AG08396 (cell line): ENCODE measurements around the gene BICC1.

Source experiments
- DNase-seq: peaks from one replicate; pipeline ENCODE4 v3.0.0; 2012; ENCODE audit warnings: low spot score, mixed read lengths

The BICC1 gene

DNA sequence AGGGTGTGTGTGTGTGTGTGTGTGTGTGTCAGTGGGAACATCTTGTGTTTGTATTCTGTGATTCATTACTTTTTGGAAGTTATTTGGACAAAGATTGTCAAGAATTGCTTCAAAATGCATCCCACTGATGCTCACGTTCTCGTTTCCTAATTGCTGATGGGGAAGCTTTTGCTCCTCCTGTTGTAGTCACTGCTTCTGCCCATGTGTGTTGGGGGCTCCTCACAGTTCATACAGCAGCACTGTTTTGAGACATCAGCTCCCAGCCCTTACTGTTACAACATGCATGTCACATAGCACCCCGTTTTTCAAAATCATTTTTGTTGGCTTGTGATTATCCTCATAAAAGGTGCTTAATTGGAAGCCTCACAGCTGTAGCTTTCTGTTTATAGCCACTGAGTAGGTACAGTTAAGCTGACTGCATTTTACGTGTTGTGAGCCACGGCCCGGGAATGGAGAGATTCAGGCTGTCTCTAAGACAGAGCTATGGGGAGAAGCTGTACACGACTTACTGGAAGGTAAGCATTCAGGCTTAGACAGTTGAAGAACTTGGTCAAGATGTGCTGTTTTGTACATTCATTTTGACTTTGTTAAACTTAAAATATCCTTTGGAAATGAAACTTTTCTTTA lies 87.4 kb downstream of the BICC1 start:
- no peak for DNase-seq

DNA sequence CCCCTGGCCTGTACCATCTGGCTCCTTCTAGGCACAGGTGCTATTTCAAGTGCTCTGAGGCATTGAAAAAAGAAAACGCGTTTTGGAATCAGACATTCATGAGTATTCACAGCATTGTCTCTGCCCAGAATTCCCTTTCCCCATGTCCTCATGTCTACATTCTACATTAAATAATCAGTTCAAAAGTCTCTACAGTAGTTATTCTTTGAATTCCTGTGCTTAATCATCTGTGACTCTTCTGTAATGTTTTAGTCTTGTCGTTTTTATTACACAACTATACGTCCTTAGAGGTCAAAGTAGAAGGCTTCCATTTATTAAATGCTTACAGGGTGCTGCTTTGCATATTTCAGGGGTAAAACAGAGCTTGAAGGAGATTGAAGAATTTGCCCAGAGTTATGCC lies 95.7 kb downstream of the BICC1 start:
- DNase-seq: no peak

DNA sequence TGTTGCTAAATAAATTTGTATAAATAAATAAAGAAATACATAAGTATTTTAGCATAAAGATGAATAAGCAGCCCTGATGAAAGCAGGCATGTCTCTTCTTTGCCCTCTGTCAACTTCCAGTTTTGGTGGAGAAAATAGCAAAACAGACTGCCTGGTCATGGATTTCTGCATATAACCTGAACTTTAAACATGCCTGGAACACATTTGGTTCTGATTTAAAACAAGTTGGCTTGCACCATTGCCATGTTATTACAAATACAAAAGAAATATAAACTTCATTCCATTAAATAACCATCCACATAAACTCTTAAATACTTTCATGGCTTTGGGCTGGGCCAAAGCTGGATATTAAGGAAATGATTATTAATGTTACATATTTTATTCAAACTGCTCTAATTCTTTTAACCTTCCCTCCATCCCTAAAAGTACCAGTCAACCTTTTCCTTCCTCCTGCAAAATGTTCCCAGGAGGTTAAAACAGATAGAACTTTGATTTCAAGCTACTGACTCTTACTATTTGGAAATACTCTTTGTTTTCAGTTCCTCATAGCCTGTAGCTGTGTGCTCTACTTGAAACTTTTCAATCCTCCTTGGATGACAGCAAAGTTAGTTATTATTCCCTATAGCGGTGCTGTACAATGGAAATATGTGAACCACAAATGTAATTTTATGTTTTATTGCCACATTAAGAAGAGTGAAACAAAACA lies 96.3 kb downstream of the BICC1 start:
- no peak for DNase-seq

DNA sequence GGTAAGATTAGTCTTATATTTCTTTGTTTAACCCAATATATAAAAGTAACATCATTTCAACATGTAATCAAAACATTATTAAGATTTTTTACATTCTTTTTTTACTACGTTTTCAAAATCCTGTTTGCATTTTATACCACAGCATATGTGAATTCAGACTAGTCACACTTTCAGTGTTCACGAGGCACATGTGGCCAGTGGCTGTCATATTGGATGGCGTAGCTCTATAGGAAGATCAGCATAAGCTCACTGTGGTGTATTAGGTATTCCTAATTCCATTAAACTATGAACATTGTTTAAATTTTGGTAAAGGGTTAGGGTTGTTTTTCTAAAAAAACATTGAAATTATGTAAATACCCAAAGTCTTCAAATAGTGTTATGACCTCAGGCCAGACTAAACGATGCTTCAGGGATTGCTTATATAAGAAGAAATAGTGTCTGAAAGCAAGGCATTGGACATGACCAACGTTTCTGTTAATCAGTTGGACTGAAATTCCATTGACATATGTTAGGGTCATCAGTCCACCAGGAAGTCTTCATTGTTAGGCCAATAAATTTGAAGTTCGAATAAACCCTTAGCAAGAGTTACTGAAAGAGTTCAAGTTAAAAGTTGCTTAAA lies 97.0 kb downstream of the BICC1 start:
- no peak for DNase-seq

DNA sequence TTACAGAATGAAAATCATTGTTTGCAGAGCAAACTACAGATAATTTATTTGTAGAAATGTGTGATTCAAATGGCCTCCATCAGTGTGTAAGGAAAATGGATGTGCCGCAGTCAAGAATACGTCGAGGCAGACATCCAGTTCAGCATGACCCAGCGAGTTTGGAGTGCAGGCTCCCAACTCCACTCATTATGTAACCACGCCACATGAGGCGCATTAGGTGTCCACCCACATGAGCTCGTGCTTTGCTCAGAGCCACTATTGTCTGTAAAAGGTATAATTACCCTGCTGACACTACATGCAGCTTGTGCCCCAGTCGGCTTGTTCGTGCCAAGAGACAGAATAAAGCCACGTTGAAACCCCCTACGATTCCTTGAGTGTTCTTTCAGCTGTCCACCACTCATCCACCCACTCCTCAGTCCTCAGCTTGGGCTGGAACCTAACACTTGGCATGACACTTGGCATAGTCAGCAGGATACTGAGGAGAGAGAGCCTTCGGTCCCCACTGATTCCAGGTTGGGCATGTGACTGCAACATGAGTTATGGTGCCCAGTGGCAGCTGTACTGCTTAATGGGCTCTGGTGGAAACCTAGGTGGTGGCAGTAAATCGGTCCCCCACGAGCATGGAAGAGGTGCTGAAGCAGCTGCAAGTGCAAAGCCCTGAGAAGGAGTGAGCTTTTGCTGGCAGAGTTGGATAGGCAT lies 102.7 kb downstream of the BICC1 start:
- no peak for DNase-seq

DNA sequence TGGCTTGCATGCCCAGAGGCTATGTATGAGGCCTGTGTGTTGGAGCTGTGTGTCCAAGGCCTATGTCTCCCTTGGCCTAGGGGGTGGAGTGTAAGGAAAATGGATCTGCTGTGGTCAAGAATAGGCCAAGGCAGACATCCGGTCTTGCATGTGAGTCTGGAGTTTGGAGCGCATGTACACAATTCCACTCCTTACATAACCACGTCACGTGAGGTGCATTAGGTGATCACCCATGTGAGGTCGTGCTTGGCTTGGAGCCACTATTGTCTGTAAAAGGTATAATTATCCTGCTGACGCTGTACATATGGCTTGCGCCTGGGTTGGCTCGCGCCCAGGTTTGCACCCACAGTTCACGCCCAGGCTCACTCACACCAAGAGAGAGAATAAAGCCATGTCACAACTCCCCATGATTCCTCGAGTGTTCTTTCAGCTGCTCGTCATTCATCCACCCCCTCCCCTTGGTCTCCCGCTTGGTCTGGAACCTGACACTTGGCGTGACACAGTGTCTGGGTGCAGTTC lies 105.5 kb downstream of the BICC1 start:
- DNase-seq: no peak

DNA sequence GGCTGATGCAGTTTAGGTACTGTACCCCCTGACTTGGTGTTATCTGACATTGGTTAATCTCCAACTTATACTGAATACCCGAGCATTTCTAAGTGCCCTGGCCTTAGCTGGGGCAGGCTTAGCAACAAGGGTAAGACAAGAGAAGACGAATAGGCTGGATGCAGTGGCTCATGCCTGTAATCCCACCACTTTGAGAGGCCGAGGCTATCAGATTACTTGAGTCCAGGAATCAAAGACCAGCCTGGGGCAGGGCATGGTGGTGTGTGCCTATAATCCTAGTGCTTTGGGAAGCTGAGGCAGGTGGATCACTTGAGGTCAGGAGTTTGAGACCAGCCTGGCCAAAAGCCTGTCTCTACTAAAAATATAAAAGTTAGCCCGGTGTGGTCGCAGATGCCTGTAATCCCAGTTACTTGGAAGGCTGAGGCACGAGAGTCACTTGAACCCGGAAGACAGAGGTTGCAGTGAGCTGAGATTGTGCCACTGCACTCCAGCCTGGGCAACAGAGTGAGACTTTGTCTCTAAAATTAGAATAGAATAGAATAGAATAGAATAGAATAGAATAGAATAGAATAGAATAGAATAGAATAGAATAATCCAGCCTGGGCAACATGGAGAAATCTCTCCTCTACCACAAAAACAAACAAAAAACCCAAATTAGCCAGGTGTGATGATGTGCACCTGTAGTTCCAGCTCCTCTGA lies 108.9 kb downstream of the BICC1 start:
- DNase-seq: no peak

DNA sequence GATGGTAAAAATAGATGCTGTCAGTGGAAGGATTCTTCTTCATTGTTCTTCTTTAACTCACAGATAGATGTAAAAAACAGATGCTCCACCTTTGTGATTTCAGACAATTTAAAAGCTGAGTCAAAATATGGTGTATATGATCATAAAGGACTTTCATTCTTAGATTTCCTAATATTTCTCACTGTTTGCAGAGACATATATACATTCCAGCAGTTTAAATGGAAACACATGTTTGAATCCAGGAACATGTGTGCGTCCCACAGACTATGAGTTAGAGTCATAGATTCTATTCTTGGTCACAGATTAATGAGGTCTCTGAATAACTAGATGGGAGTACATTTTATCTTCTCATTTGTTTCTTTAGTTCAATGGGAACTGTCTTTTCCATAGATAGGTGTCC lies 109.6 kb downstream of the BICC1 start:
- DNase-seq: no peak

DNA sequence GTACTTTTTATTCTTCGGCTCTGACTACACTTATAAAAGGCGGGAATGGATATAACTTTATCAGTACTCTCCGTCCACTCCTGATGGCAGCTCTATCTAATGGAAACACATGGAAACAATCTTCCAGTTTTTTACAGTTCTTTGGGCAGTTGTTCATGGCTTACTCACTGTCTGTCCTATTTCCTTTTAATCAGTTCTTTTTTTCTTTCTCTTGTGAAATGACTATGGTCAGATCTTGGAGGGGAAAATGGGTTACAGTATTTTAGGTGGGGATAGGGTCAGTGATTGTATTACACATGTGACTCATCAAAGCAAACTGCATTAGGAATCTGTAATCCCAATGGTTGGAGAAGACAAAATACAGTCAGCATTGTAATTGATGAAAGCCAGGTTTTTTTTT lies 112.4 kb downstream of the BICC1 start:
- DNase-seq: peak; percentile 18

DNA sequence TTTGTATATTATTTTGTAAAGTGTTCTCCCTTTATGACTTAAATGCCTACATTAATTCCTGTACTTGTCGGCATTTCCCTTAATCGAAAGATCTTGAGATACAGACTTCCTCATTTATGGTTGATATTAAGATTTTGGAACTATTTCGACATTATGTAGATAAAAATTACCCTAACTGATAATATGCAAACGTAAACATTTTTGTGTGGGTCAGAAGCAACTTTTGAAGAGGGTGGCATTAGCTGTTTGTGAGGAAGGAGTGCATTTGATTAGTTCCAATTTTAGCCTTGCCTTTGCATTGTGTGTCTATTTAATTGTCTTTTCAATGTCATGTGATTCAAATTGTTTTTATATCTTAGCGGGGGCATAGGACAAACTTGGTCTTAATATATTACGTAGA lies 114.7 kb downstream of the BICC1 start:
- no peak for DNase-seq

DNA sequence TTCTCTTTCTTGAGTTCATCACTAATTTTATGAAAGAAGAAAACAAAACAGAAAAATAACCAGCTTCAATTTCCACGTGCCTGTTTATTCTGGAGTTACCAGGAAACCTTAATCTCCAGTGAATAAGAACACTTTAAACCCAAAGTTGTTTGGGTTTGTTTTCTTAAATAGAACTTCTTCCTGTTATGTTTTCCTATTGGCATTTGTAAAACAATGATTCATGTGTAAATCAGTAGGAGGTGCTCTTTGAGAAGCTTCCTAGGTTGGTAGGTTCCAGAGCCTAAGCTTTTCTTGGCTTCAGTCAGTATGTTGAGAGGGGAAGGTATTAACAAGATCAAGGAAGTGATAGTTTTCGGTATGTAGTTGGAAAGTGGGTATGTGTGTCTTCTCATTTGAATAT lies 119.0 kb downstream of the BICC1 start:
- no peak for DNase-seq

DNA sequence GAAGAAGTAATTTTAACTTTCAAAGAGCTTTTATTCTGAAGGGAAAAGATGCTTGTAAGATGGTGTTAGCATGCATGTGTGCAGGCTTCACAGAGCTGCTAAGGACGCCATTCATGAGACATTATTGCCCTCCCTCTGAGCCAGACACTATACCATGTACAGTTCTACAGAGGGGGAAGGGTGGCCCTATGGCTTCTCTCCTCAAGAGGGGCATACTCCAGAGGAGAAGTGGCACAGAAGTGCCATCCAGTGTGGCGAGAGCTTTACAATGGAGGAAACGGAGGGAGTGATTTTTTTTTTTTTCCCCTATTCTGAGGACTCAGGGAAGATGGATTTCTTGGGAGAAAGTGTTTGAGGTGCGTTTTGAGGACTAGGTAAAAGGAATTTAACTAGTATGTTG lies 119.5 kb downstream of the BICC1 start:
- no peak for DNase-seq

DNA sequence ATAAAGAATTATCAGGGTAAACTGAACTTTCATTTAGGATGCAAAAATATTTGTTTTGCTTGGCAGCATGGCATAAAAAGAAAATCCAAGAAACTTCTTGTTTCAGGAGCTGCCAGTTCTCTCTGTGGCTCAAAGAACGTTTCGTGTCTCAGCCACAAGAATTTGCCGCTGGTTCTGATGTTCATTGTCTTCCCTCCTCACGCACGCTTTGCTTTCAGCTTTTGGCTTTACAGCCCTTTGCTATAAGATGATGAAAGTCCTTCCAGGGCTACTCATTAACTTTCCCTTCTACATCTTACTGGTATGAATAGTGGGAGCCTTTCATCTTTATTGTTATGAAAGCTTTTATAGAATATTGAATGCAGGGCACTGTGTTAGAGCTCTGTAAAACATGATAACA lies 124.7 kb downstream of the BICC1 start:
- no peak for DNase-seq

DNA sequence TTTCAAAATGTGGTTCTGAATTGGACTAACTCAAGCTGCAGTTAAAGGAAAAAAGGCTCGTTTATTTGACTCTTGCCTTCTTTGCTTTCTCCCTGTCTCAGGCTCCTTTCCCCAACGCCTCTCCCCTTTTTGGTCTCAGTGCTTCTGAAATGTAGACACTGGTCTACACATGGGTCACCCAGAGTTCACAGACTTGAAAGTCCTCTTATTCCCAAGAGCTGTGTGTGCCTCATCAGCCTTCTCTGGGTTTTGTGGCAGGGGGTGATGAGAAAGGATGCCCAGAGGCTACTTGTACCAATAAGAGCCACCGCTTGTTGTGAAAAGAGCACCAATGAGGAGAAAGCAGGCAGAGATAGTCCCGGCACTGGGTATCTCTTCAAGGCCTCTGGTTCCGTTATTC lies 125.7 kb downstream of the BICC1 start:
- DNase-seq: no peak

DNA sequence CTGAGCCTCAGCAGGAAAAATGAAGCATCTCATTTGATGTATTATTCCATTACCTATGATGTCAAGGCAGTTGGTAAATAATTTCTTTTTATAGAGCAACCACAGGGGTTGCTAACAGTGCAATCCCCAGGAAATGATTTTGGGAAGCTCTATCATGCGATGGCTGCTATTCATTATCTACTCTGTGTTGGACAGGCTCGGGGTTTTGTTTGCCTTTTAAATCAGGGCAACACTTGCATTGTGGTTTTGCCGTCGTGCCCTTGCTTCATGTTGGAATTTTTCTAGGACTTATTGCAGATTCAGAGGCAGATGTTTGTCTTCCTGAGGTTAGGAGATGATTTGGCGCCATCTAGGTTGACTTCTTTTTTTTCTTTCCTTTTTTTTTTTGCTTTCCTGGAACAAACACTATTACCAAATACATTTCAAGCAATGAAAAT lies 128.4 kb downstream of the BICC1 start:
- DNase-seq: peak; percentile 46

DNA sequence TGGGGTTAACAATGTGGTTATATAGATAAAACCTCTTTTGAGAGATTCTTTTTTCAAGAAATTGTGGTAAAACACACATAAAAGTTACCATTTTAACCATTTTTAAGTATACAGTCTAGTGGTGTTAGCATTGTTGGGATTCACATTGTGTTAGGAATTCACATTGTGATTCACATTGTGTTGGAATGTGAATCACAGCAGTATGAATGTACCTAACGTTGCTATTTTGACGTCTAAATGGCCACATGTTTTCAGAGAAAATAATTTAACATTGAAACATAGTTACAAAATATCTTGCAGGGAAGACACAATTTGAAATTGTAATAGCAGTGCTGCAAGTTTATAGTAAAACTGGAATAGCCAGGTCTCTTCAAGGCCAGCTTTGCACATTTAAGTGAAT lies 129.0 kb downstream of the BICC1 start:
- DNase-seq: no peak

DNA sequence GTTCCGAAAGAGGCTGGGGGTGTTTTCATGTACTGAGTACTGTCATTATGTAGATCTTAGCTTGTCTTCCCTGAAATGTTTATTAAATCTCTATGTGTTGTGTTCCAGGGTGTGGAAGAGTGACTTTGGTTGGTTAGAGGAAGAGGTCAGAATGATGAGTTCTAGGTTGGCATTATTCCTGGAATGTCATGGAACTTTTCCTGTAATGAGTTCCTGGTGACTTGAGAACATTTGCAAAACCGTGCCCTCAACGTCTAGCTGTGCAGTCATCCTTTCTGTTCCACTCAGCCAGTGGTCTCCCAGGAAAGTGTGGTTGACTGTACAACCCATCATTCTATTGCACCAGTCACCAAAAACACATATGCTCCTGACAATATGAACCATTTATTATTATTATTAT lies 129.6 kb downstream of the BICC1 start:
- DNase-seq: no peak

DNA sequence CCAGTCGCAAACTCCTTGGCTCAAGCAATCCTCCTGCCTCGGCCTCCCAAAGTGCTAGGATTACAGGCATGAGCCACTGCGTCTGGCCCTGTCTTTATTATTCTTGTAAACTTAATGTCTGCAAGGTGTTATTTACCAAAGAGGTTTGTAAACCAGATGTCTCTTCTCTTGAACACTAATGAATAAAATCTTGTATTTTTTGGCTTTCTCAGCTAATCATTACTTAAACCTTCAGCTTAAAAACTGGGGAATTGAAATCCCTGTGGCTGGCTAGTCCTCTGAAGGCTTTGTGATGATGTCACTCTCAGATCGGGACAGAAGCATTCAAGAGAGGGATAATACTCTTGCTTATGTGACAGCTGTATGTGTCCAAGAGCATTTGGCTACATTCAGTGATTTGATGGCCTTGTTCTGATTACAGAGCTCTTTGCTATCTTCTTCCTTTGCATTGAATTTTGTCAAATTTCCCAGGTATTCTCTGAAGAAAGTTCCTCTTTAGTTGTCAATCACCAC lies 130.3 kb downstream of the BICC1 start:
- DNase-seq: no peak

DNA sequence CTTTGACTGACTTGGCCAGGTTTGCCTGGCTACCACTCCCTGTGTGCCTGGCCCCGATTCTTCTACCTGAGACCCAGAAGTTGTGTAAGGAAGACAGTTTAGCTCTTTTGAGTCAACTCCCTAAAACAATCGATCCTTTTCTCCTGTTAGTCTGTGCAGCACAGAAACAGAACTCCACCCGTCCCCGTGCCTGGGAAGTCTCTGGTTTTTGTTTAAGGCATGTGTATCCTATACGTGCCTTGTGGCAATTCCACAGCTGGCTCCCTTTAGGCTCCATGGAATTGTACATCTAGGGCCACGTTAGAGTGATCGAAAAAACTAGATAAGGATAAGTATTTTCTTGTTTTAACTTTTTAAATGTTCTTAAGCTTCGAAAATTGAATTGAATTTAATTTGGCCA lies 131.6 kb downstream of the BICC1 start:
- no peak for DNase-seq

DNA sequence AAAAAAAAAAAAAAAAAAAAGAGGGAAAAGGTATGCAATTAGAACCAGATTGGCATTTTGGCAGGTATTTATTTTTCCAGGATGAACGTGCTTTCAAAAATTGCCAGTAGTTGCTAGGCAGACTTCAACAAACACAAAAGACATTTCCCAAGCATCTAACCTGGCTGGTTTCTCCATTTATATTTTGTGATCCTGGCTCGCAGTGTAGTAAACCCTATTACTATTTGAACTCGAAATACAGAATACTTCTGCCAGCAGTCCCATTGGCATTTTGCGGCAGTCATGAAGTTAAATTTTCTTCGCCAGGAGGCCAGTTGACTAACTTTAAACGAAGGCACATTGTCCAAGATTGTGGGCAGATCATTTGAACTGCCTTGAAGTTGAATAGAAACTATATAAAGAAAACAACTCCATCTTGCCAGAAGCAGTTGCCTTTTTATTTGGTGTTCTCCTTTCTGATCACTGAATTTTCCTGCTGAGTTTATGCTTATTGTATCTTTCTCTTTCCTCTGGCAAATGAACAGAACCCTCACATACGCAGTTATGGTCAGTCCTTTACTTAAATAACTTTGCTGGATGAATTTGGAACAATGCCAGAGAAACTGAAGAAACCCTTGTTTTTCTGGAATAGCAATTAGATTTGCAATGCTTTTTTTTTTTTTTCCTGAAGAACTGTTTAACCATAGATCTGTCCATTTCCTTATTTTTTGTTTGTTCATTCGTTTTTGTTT lies 132.9 kb downstream of the BICC1 start:
- no peak for DNase-seq
